HG03159 (cell line): ENCODE measurements around the gene GFER.

Source experiments
- ATAC-seq: cut with Tn5 transposase; IDR thresholded peaks from one replicate; pipeline ENCODE4 v1.9.1; 2021; ENCODE audit warnings: mild to moderate bottlenecking, moderate library complexity; ENCODE audit not compliant: unreplicated experiment

GFER gene

GRCh38 chr16:1990101-1990350, 6.0 kb downstream of the GFER start:
- no peak for ATAC-seq

GRCh38 chr16:1990351-1991134, 6.5 kb downstream of the GFER start:
- ATAC-seq, result peak; percentile 4

DNA sequence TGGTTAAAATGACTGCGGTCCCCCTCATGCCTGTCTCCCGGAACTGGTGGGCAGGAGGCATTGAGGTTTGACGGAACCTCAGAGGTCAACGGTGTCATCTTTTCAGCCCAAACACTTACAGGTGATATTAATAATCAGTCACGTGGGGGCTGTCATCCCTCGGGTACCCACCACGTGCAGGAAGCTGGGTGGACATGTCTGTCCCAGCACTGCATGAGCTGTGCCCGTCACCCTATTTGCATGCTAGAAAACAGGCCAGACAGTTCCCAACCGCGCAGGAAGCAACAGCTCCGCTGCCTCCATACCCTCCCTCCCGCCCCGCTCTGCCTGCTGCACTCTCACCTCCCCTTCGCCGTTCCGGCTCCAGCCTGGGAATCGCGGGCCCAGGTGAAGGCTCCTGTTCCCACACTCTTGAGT, 7.2 kb downstream of the GFER start:
- ATAC-seq, result peak; percentile 36

DNA sequence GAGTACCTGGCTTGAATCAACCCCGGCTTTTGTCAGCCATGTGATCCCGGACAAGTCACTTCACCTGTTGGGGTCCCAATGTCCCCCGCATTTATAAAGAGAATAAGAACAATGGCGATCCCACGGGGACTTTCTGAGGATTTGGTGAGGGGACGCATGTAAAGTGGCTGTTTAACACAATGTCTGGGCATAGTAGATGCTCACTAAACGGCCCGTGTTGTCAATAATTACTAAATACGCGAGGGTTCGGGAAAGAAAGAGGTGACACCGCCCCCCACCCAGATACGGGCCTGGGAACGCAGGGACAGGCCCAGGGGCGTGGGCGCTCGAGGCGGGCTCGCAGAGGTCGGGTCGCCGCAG, 7.6 kb downstream of the GFER start:
- no peak for ATAC-seq

- peak; percentile 42 for ATAC-seq
Measured at GRCh38 chr16:1991948-1992703, 8.1 kb downstream of the GFER start.

DNA sequence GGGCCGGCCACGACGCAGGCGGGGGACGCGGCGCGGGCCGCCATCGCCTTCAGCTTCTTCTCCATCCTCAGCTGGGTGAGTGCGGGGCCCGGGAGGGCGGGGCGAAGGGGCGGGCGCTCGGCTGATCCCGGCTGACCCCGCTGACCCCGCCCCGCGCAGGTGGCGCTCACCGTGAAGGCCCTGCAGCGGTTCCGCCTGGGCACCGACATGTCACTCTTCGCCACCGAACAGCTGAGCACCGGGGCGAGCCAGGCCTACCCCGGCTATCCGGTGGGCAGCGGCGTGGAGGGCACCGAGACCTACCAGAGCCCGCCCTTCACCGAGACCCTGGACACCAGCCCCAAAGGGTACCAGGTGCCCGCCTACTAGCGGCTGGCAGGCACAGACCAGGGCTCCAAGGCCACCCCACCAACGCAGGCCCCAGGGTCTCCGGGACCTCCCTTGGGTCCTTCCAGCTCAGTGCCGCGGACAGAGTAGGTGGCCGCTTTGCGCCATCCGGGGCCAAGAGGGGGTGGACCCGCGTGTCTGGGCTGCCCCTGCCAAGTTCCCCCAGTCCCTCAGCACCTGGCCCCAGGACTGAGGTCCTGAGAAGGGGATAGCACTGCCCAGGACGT, 8.8 kb downstream of the GFER start:
- no peak for ATAC-seq

DNA sequence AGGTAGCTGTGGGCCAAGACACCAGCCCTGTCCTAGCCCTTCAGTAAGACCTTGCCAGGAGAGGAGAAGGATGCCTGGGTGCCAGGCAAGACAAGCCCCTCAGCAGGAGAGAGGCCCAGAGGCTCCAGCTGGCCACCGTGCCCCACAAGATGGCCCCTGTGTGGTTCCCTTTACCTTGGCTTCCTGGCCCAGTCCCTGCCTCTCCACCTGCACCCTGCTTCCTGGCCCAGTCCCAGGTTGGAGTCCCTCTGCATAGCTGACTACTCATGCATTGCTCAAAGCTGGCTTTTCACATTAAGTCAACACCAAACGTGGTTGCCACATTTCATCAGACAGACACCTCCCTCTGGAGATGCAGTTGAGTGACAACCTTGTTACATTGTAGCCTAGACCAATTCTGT, 9.7 kb downstream of the GFER start:
- no peak for ATAC-seq

GRCh38 chr16:1997494-1998359, 13.7 kb downstream of the GFER start:
- no peak for ATAC-seq

DNA sequence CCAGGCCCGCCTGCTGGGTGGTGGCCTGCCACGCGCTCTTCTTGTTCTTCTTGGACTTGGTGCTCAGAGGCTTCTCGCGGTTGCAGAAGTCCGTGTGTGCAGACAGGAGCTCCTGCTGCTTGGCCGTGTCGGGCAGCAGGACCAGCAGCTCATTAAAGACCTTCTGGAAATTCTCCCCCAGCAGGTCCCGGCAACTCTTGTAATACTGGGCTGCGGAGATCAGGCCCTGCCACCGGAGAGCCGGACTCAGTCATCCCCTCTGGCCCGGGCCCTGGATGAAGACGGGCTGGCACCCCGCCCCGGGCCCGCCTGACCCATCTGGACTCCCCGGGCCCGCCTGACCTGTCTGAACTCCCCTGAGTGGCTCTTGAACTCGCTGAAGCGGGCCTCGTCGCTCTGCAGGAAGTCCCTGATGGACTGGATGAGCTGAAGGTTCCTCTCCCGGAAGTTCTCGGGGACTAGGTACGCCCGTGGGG, 14.4 kb downstream of the GFER start:
- no peak for ATAC-seq

GRCh38 chr16:1998852-1999801, 15.1 kb downstream of the GFER start:
- ATAC-seq, result no peak

DNA sequence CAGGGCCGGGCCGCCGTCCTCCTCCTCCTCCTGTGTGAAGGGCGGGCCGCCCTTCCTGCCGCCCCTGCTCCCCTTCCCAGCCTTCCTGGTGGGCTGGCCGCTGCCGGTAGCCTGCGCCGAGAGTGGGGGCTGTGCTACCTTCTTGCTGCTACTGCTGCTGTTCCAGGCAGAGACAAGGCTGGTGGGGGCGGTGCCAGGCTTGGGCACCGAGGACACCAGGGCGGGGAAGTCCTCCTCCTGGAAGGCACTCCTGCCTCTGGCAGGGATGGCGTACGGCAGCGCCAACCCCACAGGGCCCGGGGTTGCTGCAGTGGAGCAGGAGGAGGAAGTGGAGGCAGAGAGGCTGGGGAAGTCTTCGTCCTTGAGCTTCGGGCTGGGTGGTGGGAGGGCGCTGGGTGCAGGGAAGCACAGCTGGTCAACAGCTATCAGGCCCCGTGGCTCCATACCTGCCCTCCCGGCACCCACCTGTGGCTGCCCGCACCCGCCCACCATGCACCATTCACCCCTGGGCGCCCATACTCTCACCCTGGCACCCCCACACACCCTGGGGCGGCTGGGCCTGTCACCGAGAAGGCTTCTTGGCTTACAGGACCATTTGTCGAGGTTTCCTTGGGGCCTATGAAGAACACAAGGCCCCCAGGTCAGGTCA, 16.0 kb downstream of the GFER start:
- no peak for ATAC-seq

DNA sequence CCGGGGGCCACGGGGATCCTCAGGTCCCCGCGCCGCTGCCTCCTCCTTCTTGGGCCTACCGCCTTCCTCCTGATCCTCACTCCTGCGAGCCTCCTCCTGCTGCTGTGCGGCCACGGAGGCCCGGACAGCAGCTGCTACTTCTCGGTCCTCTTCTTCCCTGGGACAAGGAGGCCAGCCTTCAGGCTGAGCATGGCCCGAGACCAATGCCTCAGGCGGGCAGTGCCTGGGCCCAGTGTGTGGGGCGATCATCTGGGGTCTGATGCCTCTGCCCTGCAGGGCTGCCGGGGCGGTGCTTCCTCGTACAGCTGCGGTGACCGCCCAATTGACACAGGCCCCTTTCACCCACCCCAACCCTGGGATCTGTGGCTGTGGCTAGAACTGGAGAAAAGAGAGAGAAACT, 17.0 kb downstream of the GFER start:
- no peak for ATAC-seq

DNA sequence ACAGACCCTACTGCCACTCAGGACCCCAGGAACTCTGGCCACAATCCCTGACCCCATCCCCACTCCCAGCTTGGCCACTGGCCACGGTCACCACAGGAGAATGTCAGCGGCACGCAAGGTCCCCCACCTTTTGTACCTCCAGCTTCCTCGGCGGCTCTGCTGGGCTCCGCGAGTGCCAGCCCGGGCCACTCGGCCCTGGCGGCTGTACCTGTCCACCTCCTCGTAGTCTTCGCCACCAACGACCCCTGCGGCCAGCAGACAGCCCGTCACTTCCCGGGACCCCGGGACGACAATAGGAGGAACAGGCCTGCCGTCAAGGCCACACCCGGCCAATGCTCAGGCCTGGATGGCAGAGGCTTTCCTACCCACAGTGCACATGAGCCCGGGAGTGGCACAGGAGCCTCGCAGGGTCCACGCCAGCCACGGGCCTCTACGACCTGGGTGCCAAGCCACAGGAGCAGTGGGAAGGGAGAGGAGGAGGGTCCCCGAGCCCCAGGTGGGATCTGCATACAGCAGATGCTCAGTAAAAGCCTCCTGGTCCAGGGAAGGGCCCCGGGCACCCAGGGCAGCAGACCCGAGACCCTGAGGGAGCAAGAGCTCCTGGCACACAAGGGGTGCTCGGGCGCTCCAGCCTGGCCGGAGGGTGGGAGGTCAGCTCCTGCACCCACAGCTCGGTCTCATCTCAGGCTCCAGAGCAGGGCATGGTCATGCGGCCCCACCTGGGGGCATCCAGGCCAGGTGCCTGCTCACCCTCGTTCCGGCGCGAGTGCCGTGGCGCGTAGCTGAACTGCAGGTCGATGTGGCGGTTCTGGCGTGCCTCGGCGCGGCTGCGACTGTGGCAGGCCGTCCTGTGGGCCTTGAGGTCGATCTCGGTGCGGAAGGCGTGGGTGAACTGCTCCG, 17.7 kb downstream of the GFER start:
- ATAC-seq, result no peak

GRCh38 chr16:2002406-2003230, 18.6 kb downstream of the GFER start:
- ATAC-seq, result no peak

DNA sequence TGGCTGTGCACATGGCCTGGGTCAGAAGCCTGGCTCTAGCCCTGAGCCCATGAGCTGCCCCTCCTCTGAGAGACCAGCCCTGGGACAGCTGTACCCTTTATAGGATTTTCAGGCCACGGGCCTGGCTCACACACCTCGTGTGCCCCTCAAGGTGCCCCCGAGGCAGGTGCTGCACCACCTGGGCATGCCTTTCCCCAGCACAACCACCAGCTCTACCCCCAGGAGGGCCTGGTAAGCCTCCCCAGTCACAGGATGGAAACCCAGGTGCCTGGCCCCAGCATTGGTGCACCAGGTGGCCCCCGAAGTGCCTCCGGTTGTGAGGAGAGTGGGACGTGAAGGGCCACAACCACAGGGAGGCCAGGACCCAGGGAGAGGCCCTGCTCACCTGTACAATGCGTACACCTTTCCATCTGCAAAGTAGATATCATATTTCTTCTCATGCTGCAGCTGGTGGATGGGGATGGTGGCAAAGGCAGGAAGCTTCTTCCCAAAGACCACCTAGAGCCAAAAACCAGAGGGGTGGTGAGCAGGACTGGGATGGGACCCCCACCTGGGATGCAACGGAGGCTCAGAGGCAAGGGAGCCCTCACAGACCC, 19.3 kb downstream of the GFER start:
- no peak for ATAC-seq

GRCh38 chr16:2003827-2004641, 20.0 kb downstream of the GFER start:
- ATAC-seq, result peak; percentile 64
